ENCODE results near the gene UNK. TPM values are rescaled to one million over a fixed set of nuclear protein-coding genes. Genes with fewer than 3 reads are reported as not detected.

UNK gene
- total and polyA plus RNA-seq, 2 of the 13 experiments (the other 11 are each of a cell fraction or from before 2014, with no cell fraction given) = 31.6 to 33.0 TPM

DNA sequence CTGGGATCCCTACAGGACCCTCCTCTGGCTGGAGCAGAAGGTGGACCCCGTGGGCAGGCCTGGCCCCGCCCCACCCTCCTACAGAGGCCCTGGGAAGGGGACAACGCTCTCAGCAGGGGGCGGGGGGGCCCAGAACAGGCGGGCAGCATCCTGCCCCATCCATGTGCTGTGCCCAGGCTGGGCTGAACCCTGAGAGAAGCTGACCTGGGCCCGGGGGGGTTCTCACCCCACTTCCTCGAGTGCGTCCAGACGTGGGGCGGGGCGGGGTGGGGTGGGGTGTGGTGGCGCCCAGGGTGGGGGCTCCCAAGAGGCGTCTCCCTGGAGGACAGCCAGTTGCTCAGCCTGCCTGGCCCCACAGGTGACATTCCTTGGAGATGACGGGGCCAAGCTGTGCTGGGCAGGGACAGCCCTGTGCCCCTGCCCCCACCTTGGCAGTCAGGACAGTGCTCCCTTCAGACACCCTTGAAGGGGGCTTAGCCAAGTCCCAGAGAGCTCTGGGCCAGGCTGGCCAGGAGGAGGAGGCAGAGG is 60.0 kb downstream of the UNK start (continued):
- TF ChIP-seq ZNF143 (CRISPR knock-in tag; IDR thresholded peaks at IDR 0.05) (no peak), ZNF547 (CRISPR knock-in tag; IDR thresholded peaks at IDR 0.05) (no peak), ZNF121 (CRISPR knock-in tag; IDR thresholded peaks at IDR 0.05) (no peak), NFKBIZ (CRISPR knock-in tag; IDR thresholded peaks at IDR 0.05) (no peak), IKZF1 (IDR thresholded peaks at IDR 0.05) (no peak), MTA3 (CRISPR knock-in tag; IDR thresholded peaks at IDR 0.05) (no peak), ZNF3 (CRISPR knock-in tag; IDR thresholded peaks at IDR 0.05) (no peak), ZNF430 (CRISPR knock-in tag; IDR thresholded peaks at IDR 0.05) (0 out of 2 replicates have a peak, but pooled peaks have one; percentile 28), ELF4 (CRISPR knock-in tag; IDR thresholded peaks at IDR 0.05; ENCODE audit: borderline replicate concordance) (no peak), PHB2 (IDR thresholded peaks at IDR 0.05; ENCODE audit: partially characterized antibody) (no peak), SRY (CRISPR knock-in tag; IDR thresholded peaks at IDR 0.05) (no peak), ATRX (CRISPR knock-in tag; IDR thresholded peaks at IDR 0.05; ENCODE audit: borderline replicate concordance) (no peak), ZNF670 (CRISPR knock-in tag; IDR thresholded peaks at IDR 0.05; ENCODE audit: borderline replicate concordance) (no peak), TRIM24 (CRISPR knock-in tag; IDR thresholded peaks at IDR 0.05) (no peak), MYNN (CRISPR knock-in tag; IDR thresholded peaks at IDR 0.05; ENCODE audit: low read depth) (no peak), CBX2 (IDR thresholded peaks at IDR 0.05; ENCODE audit: low read depth, low read length) (no peak), CBX2 (CRISPR knock-in tag; IDR thresholded peaks at IDR 0.05; ENCODE audit: low read depth) (no peak), BORCS8-MEF2B (CRISPR knock-in tag; IDR thresholded peaks at IDR 0.05) (no peak), PHF20 (CRISPR knock-in tag; IDR thresholded peaks at IDR 0.05) (no peak), SRSF9 (IDR thresholded peaks at IDR 0.05; ENCODE audit: borderline replicate concordance, insufficient read depth, low read depth, low read length, poor library complexity, severe bottlenecking) (no peak), CBX5 (CRISPR knock-in tag; IDR thresholded peaks at IDR 0.05; ENCODE audit: borderline replicate concordance) (no peak), HMG20A (CRISPR knock-in tag; IDR thresholded peaks at IDR 0.05; ENCODE audit: borderline replicate concordance) (no peak), MIXL1 (CRISPR knock-in tag; IDR thresholded peaks at IDR 0.05) (no peak), KDM3A (CRISPR knock-in tag; IDR thresholded peaks at IDR 0.05; ENCODE audit: low read depth) (no peak), ADNP (CRISPR knock-in tag; IDR thresholded peaks at IDR 0.05) (no peak), ZIK1 (CRISPR knock-in tag; IDR thresholded peaks at IDR 0.05; ENCODE audit: borderline replicate concordance, low read depth) (peak; percentile 76), DPF2 (CRISPR knock-in tag; IDR thresholded peaks at IDR 0.05; ENCODE audit: borderline replicate concordance, low read depth) (no peak)
- TF ChIP-seq, protein P1, sequence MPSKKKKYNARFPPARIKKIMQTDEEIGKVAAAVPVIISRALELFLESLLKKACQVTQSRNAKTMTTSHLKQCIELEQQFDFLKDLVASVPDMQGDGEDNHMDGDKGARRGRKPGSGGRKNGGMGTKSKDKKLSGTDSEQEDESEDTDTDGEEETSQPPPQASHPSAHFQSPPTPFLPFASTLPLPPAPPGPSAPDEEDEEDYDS (CRISPR knock-in tag; IDR thresholded peaks at IDR 0.05) = peak; percentile 7; the same call in 1 of the 2 replicates
- TF ChIP-seq, protein P2, sequence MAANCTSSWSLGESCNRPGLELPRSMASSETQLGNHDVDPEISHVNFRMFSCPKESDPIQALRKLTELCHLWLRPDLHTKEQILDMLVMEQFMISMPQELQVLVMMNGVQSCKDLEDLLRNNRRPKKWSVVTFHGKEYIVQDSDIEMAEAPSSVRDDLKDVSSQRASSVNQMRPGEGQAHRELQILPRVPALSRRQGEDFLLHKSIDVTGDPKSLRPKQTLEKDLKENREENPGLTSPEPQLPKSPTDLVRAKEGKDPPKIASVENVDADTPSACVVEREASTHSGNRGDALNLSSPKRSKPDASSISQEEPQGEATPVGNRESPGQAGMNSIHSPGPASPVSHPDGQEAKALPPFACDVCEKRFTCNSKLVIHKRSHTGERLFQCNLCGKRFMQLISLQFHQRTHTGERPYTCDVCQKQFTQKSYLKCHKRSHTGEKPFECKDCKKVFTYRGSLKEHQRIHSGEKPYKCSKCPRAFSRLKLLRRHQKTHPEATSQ (CRISPR knock-in tag; IDR thresholded peaks at IDR 0.05; ENCODE audit: borderline replicate concordance) = no peak
- TF ChIP-seq, protein P3, sequence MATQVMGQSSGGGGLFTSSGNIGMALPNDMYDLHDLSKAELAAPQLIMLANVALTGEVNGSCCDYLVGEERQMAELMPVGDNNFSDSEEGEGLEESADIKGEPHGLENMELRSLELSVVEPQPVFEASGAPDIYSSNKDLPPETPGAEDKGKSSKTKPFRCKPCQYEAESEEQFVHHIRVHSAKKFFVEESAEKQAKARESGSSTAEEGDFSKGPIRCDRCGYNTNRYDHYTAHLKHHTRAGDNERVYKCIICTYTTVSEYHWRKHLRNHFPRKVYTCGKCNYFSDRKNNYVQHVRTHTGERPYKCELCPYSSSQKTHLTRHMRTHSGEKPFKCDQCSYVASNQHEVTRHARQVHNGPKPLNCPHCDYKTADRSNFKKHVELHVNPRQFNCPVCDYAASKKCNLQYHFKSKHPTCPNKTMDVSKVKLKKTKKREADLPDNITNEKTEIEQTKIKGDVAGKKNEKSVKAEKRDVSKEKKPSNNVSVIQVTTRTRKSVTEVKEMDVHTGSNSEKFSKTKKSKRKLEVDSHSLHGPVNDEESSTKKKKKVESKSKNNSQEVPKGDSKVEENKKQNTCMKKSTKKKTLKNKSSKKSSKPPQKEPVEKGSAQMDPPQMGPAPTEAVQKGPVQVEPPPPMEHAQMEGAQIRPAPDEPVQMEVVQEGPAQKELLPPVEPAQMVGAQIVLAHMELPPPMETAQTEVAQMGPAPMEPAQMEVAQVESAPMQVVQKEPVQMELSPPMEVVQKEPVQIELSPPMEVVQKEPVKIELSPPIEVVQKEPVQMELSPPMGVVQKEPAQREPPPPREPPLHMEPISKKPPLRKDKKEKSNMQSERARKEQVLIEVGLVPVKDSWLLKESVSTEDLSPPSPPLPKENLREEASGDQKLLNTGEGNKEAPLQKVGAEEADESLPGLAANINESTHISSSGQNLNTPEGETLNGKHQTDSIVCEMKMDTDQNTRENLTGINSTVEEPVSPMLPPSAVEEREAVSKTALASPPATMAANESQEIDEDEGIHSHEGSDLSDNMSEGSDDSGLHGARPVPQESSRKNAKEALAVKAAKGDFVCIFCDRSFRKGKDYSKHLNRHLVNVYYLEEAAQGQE (IDR thresholded peaks at IDR 0.05; ENCODE audit: borderline replicate concordance in 1 of 2, low read depth in 1 of 2, low read length in 2 of 2) = no peak

All from HepG2 (cell line).